ENCODE measurements around the gene CGRRF1. TPM values are rescaled to one million over a fixed set of nuclear protein-coding genes. Genes with fewer than 3 reads are reported as not detected.
A peak's percentile ranks its signal among the peaks of the same experiment; 100 is the strongest.

Gene CGRRF1
- total and polyA plus RNA-seq, 2 of the 13 experiments (the other 11 are each of a cell fraction or from before 2014, with no cell fraction given), result 16.8 to 18.2 TPM

GRCh38 chr14:54488646-54489317 lies 20.9 kb upstream of the CGRRF1 start, which contains the start of gene GMFB (continued):
- no peak; the same call in 1 of the 2 replicates for TF ChIP-seq ZNF768 (CRISPR knock-in tag; IDR thresholded peaks at IDR 0.05)
- 0 out of 2 replicates have a peak, but pooled peaks have one; percentile 28 for TF ChIP-seq MIER3 (CRISPR knock-in tag; IDR thresholded peaks at IDR 0.05; ENCODE audit: borderline replicate concordance)
- TF ChIP-seq TGIF2 (CRISPR knock-in tag; IDR thresholded peaks at IDR 0.05), result no peak
- no peak for TF ChIP-seq ZNF318 (CRISPR knock-in tag; IDR thresholded peaks at IDR 0.05)
- TF ChIP-seq ZKSCAN8 (CRISPR knock-in tag; IDR thresholded peaks at IDR 0.05; ENCODE audit: borderline replicate concordance), result peak; percentile 66; the same call in 1 of the 2 replicates
- no peak for TF ChIP-seq PLRG1 (conservative IDR thresholded peaks at IDR 0.05)
- TF ChIP-seq ZFP36L1 (CRISPR knock-in tag; IDR thresholded peaks at IDR 0.05), result no peak
- peak; percentile 74 for TF ChIP-seq ZBTB25 (CRISPR knock-in tag; IDR thresholded peaks at IDR 0.05)
- peak; percentile 66; the same call in 1 of the 2 replicates for TF ChIP-seq REPIN1 (CRISPR knock-in tag; IDR thresholded peaks at IDR 0.05; ENCODE audit: borderline replicate concordance, low read depth)
- TF ChIP-seq SRSF1 (optimal IDR thresholded peaks at IDR 0.05; ENCODE audit: low read depth, low read length), result no peak
- no peak for TF ChIP-seq CCAR2 (optimal IDR thresholded peaks at IDR 0.05; ENCODE audit: low read depth, low read length)
- TF ChIP-seq PTBP1 (IDR thresholded peaks at IDR 0.05; ENCODE audit: low read depth, low read length, poor library complexity, severe bottlenecking), result peak; percentile 99
- no peak for TF ChIP-seq ZHX2 (IDR thresholded peaks at IDR 0.05; ENCODE audit: low read depth)
- no peak for TF ChIP-seq ZHX2 (CRISPR knock-in tag; IDR thresholded peaks at IDR 0.05; ENCODE audit: borderline replicate concordance)

Data from HepG2 (cell line).